BJ (cell line): ENCODE data around the gene COL23A1. TPM values are rescaled to one million over a fixed set of nuclear protein-coding genes. Genes with fewer than 3 reads are reported as not detected.

Experiments used
- CTCF ChIA-PET: fragments of 350-600 bp; formaldehyde crosslinking; extraction: SDS; loops from one replicate; lab custom pipeline; 2021; ENCODE audit warnings: antibody characterized with exemption, inconsistent platforms; lab: Yijun Ruan, JAX
- POLR2A ChIA-PET: fragments of 300-600 bp; sonication (Branson Sonifier 250); formaldehyde crosslinking; extraction: SDS; loops from one replicate; lab custom pipeline; 2021; ENCODE audit warnings: antibody characterized with exemption; lab: Charles Lee
- DNase-seq: peaks from one replicate; pipeline ENCODE4 v3.0.0-alpha.2; 2011; ENCODE audit warnings: low read depth
- H3K27me3 ChIP-seq: 2 replicates; pipeline ENCODE4 v1.6.0; 2011; ENCODE audit warnings: low read length; ENCODE audit not compliant: control insufficient read depth, insufficient read depth
- H3K36me3 ChIP-seq: 2 replicates; pipeline ENCODE4 v1.5.1; 2011; ENCODE audit warnings: low read length; ENCODE audit not compliant: control insufficient read depth, insufficient read depth
- H3K4me3 ChIP-seq: 2 replicates; pipeline ENCODE4 v1.5.1; 2011; ENCODE audit warnings: low read depth, mild to moderate bottlenecking, control low read depth, low read length
- polyA plus RNA-seq: library from polyadenylated mRNA; depleted of rRNA; stranded (reverse); fragments of >200 nt; gene quantifications from 2 replicates; pipeline ENCODE4 v1.2.3, GENCODE V29; 2011
- TF ChIP-seq, protein P1 (sequence below): IDR thresholded peaks from 2 replicates; pipeline ENCODE4 v1.5.1; 2011; ENCODE audit warnings: low read depth, mild to moderate bottlenecking, control low read depth, inconsistent platforms, low read length, moderate library complexity; ENCODE audit not compliant: insufficient read depth

The COL23A1 gene
- polyA plus RNA-seq, 1 experiment, result not detected

DNA sequence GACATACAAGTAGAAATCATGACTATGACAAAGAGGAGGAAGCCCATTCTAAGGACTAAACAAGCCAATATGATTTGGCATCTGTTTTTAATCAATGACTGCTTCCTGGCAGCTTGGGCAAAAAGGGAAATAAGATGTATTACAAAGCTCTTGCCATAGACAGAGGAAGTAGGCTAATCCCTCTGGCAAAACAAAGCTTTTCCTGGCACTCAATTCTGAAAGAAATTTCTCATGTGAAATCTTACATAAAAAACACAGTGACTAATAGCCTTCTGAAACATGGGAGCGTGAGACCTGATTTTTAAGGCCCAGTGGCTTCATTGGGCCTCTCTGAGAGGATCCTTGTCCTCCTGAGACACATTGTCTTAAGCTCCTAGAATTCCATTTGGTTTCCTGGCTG is 93.6 kb downstream of the COL23A1 start:
- no peaks in the 10 kb centered on the region for H3K36me3 ChIP-seq
- no peak overlapping the region for H3K4me3 ChIP-seq
- no peaks in the 10 kb centered on the region for H3K27me3 ChIP-seq
- ChIA-PET POLR2A (no interaction called here), CTCF (no interaction called here)
- TF ChIP-seq, protein P1, sequence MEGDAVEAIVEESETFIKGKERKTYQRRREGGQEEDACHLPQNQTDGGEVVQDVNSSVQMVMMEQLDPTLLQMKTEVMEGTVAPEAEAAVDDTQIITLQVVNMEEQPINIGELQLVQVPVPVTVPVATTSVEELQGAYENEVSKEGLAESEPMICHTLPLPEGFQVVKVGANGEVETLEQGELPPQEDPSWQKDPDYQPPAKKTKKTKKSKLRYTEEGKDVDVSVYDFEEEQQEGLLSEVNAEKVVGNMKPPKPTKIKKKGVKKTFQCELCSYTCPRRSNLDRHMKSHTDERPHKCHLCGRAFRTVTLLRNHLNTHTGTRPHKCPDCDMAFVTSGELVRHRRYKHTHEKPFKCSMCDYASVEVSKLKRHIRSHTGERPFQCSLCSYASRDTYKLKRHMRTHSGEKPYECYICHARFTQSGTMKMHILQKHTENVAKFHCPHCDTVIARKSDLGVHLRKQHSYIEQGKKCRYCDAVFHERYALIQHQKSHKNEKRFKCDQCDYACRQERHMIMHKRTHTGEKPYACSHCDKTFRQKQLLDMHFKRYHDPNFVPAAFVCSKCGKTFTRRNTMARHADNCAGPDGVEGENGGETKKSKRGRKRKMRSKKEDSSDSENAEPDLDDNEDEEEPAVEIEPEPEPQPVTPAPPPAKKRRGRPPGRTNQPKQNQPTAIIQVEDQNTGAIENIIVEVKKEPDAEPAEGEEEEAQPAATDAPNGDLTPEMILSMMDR, result no peak
- no peak for DNase-seq

DNA sequence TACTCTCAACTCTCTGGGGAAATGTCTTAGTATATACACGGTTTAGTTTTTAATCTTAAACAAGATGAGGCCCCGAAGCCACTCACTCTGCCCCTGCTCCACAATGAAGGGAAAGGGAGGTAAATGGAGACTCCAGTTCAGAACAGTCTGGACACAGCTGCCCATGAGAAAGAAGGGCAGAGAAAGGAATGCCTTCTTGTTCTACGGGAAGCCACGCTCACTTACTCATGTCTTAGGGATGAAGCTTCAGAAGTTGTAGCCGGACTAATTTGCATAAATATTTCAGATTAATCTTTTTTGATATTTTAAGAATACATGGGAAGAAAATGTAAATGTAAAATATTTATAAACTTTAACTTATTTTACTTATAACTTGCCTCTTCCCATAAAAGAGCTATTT is 94.0 kb downstream of the COL23A1 start:
- no peak for DNase-seq
- H3K36me3 ChIP-seq, result no peaks in the 10 kb centered on the region
- POLR2A ChIA-PET, result no interaction called here
- no peak overlapping the region for H3K4me3 ChIP-seq
- CTCF ChIA-PET, result no interaction called here
- no peaks in the 10 kb centered on the region for H3K27me3 ChIP-seq
- TF ChIP-seq, protein P1, result no peak

DNA sequence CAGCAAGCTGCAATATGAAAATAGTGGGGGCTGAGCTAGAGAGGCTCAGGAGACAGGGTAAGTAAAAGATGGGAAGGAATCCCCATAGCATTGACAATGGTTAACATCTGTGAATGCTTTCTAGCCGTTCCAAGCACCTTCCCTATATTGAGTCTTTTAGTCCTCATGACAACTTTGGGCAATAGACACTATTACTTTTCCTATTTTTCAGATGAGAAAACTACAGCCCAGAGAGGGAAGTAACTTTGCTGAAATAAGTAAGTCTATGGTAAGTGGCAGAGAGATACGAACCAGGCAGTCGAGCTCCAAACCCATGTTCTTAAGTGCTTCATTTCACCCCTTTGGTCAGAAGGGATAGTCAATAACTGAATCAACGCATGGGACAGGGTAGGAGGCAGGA is 94.5 kb downstream of the COL23A1 start:
- DNase-seq, result no peak
- TF ChIP-seq, protein P1, result no peak
- Histone ChIP-seq H3K27me3 (no peaks in the 10 kb centered on the region), H3K36me3 (no peaks in the 10 kb centered on the region), H3K4me3 (no peak overlapping the region)
- ChIA-PET CTCF (no interaction called here), POLR2A (no interaction called here)

DNA sequence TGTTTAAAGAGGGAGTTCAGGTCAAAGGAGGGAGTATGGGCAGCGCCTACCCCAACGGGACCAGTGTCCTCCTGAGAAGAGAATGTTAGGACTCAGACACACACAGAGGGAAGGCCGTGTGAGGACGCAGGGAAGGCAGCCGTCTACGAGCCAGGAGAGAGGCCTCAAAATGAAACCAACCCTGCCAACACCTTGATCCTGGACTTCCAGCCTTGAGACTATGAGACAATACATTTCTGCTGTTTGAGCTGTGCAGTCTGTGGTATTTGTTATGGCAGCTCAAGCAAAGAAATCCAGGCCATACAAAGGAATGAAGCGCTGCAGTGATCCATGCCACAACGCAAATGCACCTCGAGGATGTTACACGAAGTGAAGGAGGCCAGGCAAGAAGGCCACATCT is 97.9 kb downstream of the COL23A1 start:
- Histone ChIP-seq H3K36me3 (no peaks in the 10 kb centered on the region), H3K4me3 (no peak overlapping the region), H3K27me3 (no peaks in the 10 kb centered on the region)
- ChIA-PET CTCF (no interaction called here), POLR2A (no interaction called here)
- TF ChIP-seq, protein P1, result no peak
- DNase-seq, result no peak

DNA sequence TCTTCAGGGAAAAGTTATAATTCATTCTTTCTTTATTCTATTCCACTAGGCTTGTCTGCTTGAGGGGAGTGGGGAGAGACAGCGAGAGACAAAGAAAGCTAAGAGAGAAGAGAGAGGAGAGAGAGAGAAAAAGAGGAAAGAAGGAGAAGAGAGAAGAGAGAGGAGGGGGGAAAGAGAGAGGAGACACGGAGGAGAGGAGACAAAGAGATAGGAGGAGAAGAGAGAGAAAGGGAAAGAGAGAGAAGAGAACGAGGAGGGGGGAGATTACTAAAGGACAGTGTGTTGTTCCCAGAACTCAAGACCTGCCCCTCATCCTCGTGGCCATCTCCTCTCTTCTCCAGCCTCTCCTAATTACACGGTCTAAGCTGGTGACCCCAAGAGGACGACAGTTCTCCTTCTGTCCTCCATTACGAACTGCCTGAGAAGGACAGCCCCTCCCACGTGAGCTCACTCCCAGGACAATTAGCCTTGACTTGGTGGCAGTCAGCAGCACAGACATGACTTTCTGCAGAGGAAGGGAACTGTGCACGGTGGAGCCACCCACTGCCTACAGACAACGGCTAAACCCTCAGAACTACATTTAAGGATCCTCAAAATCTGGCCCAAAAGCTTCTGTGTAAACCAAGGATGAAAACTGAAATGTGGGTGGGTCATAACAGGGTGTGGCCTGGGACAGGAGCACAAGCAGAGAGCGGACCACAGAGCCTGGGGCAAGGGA is 99.1 kb downstream of the COL23A1 start:
- H3K27me3 ChIP-seq, result no peaks in the 10 kb centered on the region
- no peaks in the 10 kb centered on the region for H3K36me3 ChIP-seq
- no peak for DNase-seq
- CTCF ChIA-PET, result no interaction called here
- H3K4me3 ChIP-seq, result no peak overlapping the region
- POLR2A ChIA-PET, result no interaction called here
- TF ChIP-seq, protein P1, result no peak
